ENCODE data around the gene WAC. TPM values are rescaled to one million over a fixed set of nuclear protein-coding genes. Genes with fewer than 3 reads are reported as not detected.

The WAC gene
- polyA plus RNA-seq, 1 of the 3 experiments (the other 2 are of a cell fraction) = 31.1 TPM

DNA sequence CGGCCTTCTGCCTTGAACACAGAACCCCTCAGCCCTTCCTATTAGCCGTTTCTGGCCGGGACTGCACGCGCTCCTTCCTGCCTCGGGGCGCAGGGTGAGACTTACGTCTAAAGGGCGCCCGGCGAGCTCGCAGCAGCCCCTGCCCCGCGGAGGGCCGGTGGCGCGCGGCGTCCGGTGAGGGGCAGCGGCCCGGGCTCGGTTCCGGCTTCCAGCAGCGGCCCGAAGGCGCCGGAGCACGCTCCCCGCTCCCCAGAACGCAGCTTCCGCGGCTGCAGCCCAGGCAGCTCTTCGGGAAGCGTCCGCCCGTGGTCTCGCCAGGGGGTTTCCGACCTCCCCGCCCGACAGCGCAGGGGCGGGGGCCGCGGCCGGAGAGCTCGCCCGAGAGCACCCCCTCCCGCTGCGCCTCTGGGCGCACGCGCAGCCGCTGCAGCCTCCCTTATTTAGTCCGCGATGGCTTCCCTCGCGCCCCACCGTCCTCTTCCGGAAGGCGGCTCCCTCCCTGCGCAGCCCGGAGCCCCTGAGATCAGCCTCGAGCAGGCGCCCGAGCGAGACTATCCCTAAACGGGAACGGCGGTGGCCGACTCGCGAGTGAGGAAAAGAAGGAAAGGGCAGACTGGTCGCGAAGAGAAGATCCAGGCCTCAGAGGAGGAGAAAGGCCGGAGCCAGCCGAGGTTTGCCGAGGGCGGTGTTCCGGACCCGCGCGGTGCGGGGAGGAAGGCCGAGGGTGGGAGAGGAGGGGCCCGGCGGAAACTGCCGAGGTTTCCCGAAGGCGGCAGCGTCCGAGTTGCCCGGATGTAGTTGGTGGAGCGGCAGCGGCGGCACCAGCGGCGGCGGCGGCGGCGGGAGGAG is at the start of gene WAC (continued):
- TF ChIP-seq, protein P1, sequence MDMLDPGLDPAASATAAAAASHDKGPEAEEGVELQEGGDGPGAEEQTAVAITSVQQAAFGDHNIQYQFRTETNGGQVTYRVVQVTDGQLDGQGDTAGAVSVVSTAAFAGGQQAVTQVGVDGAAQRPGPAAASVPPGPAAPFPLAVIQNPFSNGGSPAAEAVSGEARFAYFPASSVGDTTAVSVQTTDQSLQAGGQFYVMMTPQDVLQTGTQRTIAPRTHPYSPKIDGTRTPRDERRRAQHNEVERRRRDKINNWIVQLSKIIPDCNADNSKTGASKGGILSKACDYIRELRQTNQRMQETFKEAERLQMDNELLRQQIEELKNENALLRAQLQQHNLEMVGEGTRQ (IDR thresholded peaks at IDR 0.05; ENCODE audit: borderline replicate concordance, low read depth, low read length) = no peak
- TF ChIP-seq YY1 (IDR thresholded peaks at IDR 0.05; ENCODE audit: low read depth) (peak; percentile 89), GABPA (IDR thresholded peaks at IDR 0.05; ENCODE audit: low read depth) (peak; percentile 79), CTCF (IDR thresholded peaks at IDR 0.05) (no peak), SIN3A (IDR thresholded peaks at IDR 0.05; ENCODE audit: borderline replicate concordance, low read depth, low read length) (no peak), EZH2phosphoT487 (IDR thresholded peaks at IDR 0.05; ENCODE audit: borderline replicate concordance, low read depth) (no peak)
- TF ChIP-seq, protein P2, sequence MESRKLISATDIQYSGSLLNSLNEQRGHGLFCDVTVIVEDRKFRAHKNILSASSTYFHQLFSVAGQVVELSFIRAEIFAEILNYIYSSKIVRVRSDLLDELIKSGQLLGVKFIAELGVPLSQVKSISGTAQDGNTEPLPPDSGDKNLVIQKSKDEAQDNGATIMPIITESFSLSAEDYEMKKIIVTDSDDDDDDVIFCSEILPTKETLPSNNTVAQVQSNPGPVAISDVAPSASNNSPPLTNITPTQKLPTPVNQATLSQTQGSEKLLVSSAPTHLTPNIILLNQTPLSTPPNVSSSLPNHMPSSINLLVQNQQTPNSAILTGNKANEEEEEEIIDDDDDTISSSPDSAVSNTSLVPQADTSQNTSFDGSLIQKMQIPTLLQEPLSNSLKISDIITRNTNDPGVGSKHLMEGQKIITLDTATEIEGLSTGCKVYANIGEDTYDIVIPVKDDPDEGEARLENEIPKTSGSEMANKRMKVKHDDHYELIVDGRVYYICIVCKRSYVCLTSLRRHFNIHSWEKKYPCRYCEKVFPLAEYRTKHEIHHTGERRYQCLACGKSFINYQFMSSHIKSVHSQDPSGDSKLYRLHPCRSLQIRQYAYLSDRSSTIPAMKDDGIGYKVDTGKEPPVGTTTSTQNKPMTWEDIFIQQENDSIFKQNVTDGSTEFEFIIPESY (IDR thresholded peaks at IDR 0.05; ENCODE audit: borderline replicate concordance, low read depth) = 0 out of 2 replicates have a peak, but pooled peaks have one; percentile 37

DNA sequence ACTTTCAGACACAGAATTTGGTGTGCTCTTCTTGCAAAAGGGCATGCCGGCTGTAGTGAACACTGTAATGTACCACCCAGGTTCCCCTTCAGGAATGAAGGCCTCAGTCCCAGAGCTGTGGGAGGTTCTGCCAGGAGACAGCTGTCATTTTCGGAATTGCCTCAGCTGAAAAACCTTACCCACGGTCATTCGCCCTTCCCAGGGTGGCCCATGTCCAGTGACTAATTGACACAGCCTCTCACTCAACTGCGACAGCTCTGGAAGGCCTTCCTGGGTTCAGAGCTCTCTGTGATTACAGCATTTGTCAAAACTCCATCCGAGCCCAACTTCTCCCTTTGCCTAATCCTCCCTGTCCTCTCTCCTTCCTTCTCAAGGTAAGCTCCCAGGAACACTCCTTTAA is 43.7 kb upstream of the WAC start:
- CTCF ChIA-PET = interaction anchor here (1.6 kb wide), 1 partner anchor 847 kb away, joined by 3 read pairs; no protein-coding TSS in a partner anchor
- H3K27me3 ChIP-seq (ENCODE audit: insufficient read depth) = no peaks in the 10 kb centered on the region
- 82% methylated on average over 6 of the region's 6 CpGs for WGBS (ENCODE audit: low lambda C conversion rate)

More for the DNA sequence above, 43.7 kb upstream of the WAC start:
- H3K4me2 ChIP-seq = no peak overlapping the region
- H3K9me3 ChIP-seq = no peaks in the 10 kb centered on the region
- H3K79me2 ChIP-seq (ENCODE audit: insufficient read depth) = no peaks in the 10 kb centered on the region
- no peak overlapping the region for H3K9ac ChIP-seq
- POLR2A ChIA-PET = no interaction called here
- no peaks in the 10 kb centered on the region for H4K20me1 ChIP-seq (ENCODE audit: insufficient read depth)
- no peak overlapping the region for H3K4me3 ChIP-seq (ENCODE audit: low read depth in 2 of 2, low read length in 1 of 2)
- no peak overlapping the region for H3K27ac ChIP-seq (ENCODE audit: low read depth in 2 of 2, low read length in 1 of 2)
- TF ChIP-seq, protein P3, sequence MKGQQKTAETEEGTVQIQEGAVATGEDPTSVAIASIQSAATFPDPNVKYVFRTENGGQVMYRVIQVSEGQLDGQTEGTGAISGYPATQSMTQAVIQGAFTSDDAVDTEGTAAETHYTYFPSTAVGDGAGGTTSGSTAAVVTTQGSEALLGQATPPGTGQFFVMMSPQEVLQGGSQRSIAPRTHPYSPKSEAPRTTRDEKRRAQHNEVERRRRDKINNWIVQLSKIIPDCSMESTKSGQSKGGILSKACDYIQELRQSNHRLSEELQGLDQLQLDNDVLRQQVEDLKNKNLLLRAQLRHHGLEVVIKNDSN (IDR thresholded peaks at IDR 0.05; ENCODE audit: borderline replicate concordance, low read depth) = no peak
- TF ChIP-seq PBX3 (IDR thresholded peaks at IDR 0.05) = no peak
- no peak for TF ChIP-seq YY1 (IDR thresholded peaks at IDR 0.05; ENCODE audit: low read depth)
- no peak for TF ChIP-seq FOXJ3 (CRISPR knock-in tag; IDR thresholded peaks at IDR 0.05)
- no peak for TF ChIP-seq MAX (IDR thresholded peaks at IDR 0.05; ENCODE audit: low read depth)
- TF ChIP-seq MXI1 (IDR thresholded peaks at IDR 0.05; ENCODE audit: low read depth, low read length) = no peak
- TF ChIP-seq, protein P4, sequence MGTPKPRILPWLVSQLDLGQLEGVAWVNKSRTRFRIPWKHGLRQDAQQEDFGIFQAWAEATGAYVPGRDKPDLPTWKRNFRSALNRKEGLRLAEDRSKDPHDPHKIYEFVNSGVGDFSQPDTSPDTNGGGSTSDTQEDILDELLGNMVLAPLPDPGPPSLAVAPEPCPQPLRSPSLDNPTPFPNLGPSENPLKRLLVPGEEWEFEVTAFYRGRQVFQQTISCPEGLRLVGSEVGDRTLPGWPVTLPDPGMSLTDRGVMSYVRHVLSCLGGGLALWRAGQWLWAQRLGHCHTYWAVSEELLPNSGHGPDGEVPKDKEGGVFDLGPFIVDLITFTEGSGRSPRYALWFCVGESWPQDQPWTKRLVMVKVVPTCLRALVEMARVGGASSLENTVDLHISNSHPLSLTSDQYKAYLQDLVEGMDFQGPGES (IDR thresholded peaks at IDR 0.05; ENCODE audit: low read depth, low read length) = no peak
- TF ChIP-seq, protein P1 (IDR thresholded peaks at IDR 0.05; ENCODE audit: borderline replicate concordance, low read depth, low read length) = no peak
- no peak for TF ChIP-seq RCOR1 (IDR thresholded peaks at IDR 0.05; ENCODE audit: low read length)
- no peak for DNase-seq
- H3F3A ChIP-seq (replicated peaks; ENCODE audit: insufficient read depth) = no peaks in the 10 kb centered on the region
- H3K4me1 ChIP-seq (ENCODE audit: control insufficient read depth in 1 of 2, insufficient read depth in 2 of 2, low read depth in 1 of 2, low read length in 1 of 2) = peaks cover 0 to 2% of the 10 kb centered on the region in 2 experiments; a peak in 2 of 4 replicates
- no peak overlapping the region for H2AFZ ChIP-seq (ENCODE audit: low read depth)
- no peaks in the 10 kb centered on the region for H3K36me3 ChIP-seq (replicated peaks in 1 of 2; ENCODE audit: control insufficient read depth in 1 of 2, insufficient read depth in 2 of 2, low read length in 1 of 2)
- H3K9me2 ChIP-seq = no peaks in the 10 kb centered on the region

All from SK-N-SH (cell line).